Measurements from ENCODE around the gene ADRA2C.

The ADRA2C gene

GRCh38 chr4:3729882-3730226 lies 36.3 kb upstream of the ADRA2C start:
- no peaks in the 10 kb centered on the region for H3K9me2 ChIP-seq (replicated peaks; ENCODE audit: insufficient read depth, low read length)
- no peak overlapping the region for H2AFZ ChIP-seq (ENCODE audit: low read depth, low read length, severe bottlenecking)
- no peaks in the 10 kb centered on the region for H3K9me3 ChIP-seq (ENCODE audit: insufficient read depth, low read length)
- no peak overlapping the region for H3K4me2 ChIP-seq (ENCODE audit: low read depth, low read length, poor library complexity, severe bottlenecking)
- H3K9ac ChIP-seq (ENCODE audit: low read length): no peak overlapping the region
- H3F3A ChIP-seq (ENCODE audit: insufficient read depth): no peaks in the 10 kb centered on the region
- TF ChIP-seq CTCF (IDR thresholded peaks at IDR 0.05; ENCODE audit: insufficient read depth, low read length, poor library complexity, severe bottlenecking): no peak
- no peak for TF ChIP-seq EZH2phosphoT487 (conservative IDR thresholded peaks at IDR 0.05; ENCODE audit: low read length)
- no peaks in the 10 kb centered on the region for H3K79me2 ChIP-seq (ENCODE audit: insufficient read depth, low read length)
- H4K20me1 ChIP-seq (ENCODE audit: low read depth, low read length): no peaks in the 10 kb centered on the region
- H3K4me3 ChIP-seq (ENCODE audit: insufficient read depth, low read length, poor library complexity, severe bottlenecking): no peak overlapping the region
- no peaks in the 10 kb centered on the region for H3K36me3 ChIP-seq (ENCODE audit: low read length)
- no peak overlapping the region for H3K27ac ChIP-seq (ENCODE audit: low read depth, low read length)
- no peaks in the 10 kb centered on the region for H3K27me3 ChIP-seq (ENCODE audit: low read length)

GRCh38 chr4:3730422-3731190 lies 35.6 kb upstream of the ADRA2C start:
- TF ChIP-seq CTCF (IDR thresholded peaks at IDR 0.05; ENCODE audit: insufficient read depth, low read length, poor library complexity, severe bottlenecking) (no peak), EZH2phosphoT487 (conservative IDR thresholded peaks at IDR 0.05; ENCODE audit: low read length) (no peak)
- H3K4me3 ChIP-seq (ENCODE audit: insufficient read depth, low read length, poor library complexity, severe bottlenecking): no peak overlapping the region
- H3K9me3 ChIP-seq (ENCODE audit: insufficient read depth, low read length): no peaks in the 10 kb centered on the region
- H4K20me1 ChIP-seq (ENCODE audit: low read depth, low read length): no peaks in the 10 kb centered on the region
- no peaks in the 10 kb centered on the region for H3K9me2 ChIP-seq (replicated peaks; ENCODE audit: insufficient read depth, low read length)
- no peak overlapping the region for H3K4me2 ChIP-seq (ENCODE audit: low read depth, low read length, poor library complexity, severe bottlenecking)
- H3F3A ChIP-seq (ENCODE audit: insufficient read depth): no peaks in the 10 kb centered on the region
- no peak overlapping the region for H3K9ac ChIP-seq (ENCODE audit: low read length)
- H3K36me3 ChIP-seq (ENCODE audit: low read length): no peaks in the 10 kb centered on the region
- no peaks in the 10 kb centered on the region for H3K27me3 ChIP-seq (ENCODE audit: low read length)
- no peaks in the 10 kb centered on the region for H3K79me2 ChIP-seq (ENCODE audit: insufficient read depth, low read length)
- H2AFZ ChIP-seq (ENCODE audit: low read depth, low read length, severe bottlenecking): no peak overlapping the region
- no peak overlapping the region for H3K27ac ChIP-seq (ENCODE audit: low read depth, low read length)

GRCh38 chr4:3732076-3733028 lies 33.8 kb upstream of the ADRA2C start:
- Histone ChIP-seq H3K36me3 (ENCODE audit: low read length) (no peaks in the 10 kb centered on the region), H3K79me2 (ENCODE audit: insufficient read depth, low read length) (no peaks in the 10 kb centered on the region), H3K4me3 (ENCODE audit: insufficient read depth, low read length, poor library complexity, severe bottlenecking) (no peak overlapping the region), H3K27me3 (ENCODE audit: low read length) (no peaks in the 10 kb centered on the region), H4K20me1 (ENCODE audit: low read depth, low read length) (no peaks in the 10 kb centered on the region), H3F3A (ENCODE audit: insufficient read depth) (no peaks in the 10 kb centered on the region), H3K9me2 (replicated peaks; ENCODE audit: insufficient read depth, low read length) (no peaks in the 10 kb centered on the region), H3K27ac (ENCODE audit: low read depth, low read length) (no peak overlapping the region), H2AFZ (ENCODE audit: low read depth, low read length, severe bottlenecking) (no peak overlapping the region), H3K9ac (ENCODE audit: low read length) (no peak overlapping the region), H3K4me2 (ENCODE audit: low read depth, low read length, poor library complexity, severe bottlenecking) (no peak overlapping the region), H3K9me3 (ENCODE audit: insufficient read depth, low read length) (no peaks in the 10 kb centered on the region)
- TF ChIP-seq CTCF (IDR thresholded peaks at IDR 0.05; ENCODE audit: insufficient read depth, low read length, poor library complexity, severe bottlenecking) (no peak), EZH2phosphoT487 (conservative IDR thresholded peaks at IDR 0.05; ENCODE audit: low read length) (no peak)

Data from SU-DHL-6 (cell line).